NB4 (cell line): ENCODE data around the gene METTL6.

Source experiments
- DNase-seq: peaks from one replicate; pipeline ENCODE4 v3.0.0; 2010; ENCODE audit warnings: low read depth
- H3K4me3 ChIP-seq: one replicate; pipeline ENCODE4 v1.5.1; 2011; ENCODE audit warnings: mild to moderate bottlenecking, low read depth, low read length, moderate library complexity
- CTCF ChIP-seq: IDR thresholded peaks from one replicate; pipeline ENCODE4 v1.5.1; 2012; ENCODE audit warnings: low read depth, low read length
- MAX ChIP-seq: IDR thresholded peaks from 2 replicates; pipeline ENCODE4 v1.6.1; 2011; ENCODE audit warnings: low read depth, low read length
- MYC ChIP-seq: IDR thresholded peaks from 2 replicates; pipeline ENCODE4 v1.6.1; 2011; ENCODE audit warnings: low read depth, low read length
- POLR2A ChIP-seq: IDR thresholded peaks from 2 replicates; pipeline ENCODE4 v1.6.1; 2011; ENCODE audit warnings: mild to moderate bottlenecking; ENCODE audit not compliant: insufficient read length; ENCODE audit errors: extremely low read depth

METTL6 gene

GRCh38 chr3:15434756-15435155 is 7.4 kb upstream of the METTL6 start:
- TF ChIP-seq POLR2A (no peak), CTCF (no peak), MAX (no peak), MYC (no peak)
- DNase-seq: no peak
- no peak overlapping the region for H3K4me3 ChIP-seq

- H3K4me3 ChIP-seq: no peak overlapping the region
- TF ChIP-seq MAX (no peak), POLR2A (no peak), MYC (no peak), CTCF (no peak)
- DNase-seq: no peak
Measured at GRCh38 chr3:15433531-15433930, 6.2 kb upstream of the METTL6 start.

GRCh38 chr3:15431256-15431837 is 4.0 kb upstream of the METTL6 start:
- no peak for TF ChIP-seq MAX
- no peak for TF ChIP-seq POLR2A
- no peak for TF ChIP-seq CTCF
- TF ChIP-seq MYC: no peak
- no peak overlapping the region for H3K4me3 ChIP-seq
- no peak for DNase-seq

GRCh38 chr3:15430624-15431023 is 3.3 kb upstream of the METTL6 start:
- no peak for TF ChIP-seq POLR2A
- no peak for TF ChIP-seq CTCF
- no peak for TF ChIP-seq MAX
- TF ChIP-seq MYC: no peak
- H3K4me3 ChIP-seq: no peak overlapping the region
- no peak for DNase-seq

GRCh38 chr3:15429080-15429479 is 1.7 kb upstream of the METTL6 start:
- TF ChIP-seq CTCF (no peak), MYC (no peak), POLR2A (no peak), MAX (no peak)
- peak overlapping the region; percentile 90 for H3K4me3 ChIP-seq

GRCh38 chr3:15428539-15428938 is 1.2 kb upstream of the METTL6 start:
- peak; percentile 37 for DNase-seq
- TF ChIP-seq MAX: no peak
- TF ChIP-seq MYC: no peak
- peak overlapping the region; percentile 90 for H3K4me3 ChIP-seq

More at GRCh38 chr3:15429080-15429479, 1.7 kb upstream of the METTL6 start:
- no peak for DNase-seq
